Endothelial cell of umbilical vein (primary cell): ENCODE results near the gene MISP. TPM values are rescaled to one million over a fixed set of nuclear protein-coding genes. Genes with fewer than 3 reads are reported as not detected.

ENCODE experiments used
- BruUV-seq: library from RNA; stranded (reverse); fragments of 400-500 nt; replicated peaks from 2 replicates; lab custom pipeline; 2021; lab: Mats Ljungman, UMichigan
- CTCF ChIA-PET: fragments of 300-600, 350-600 bp; sonication (Branson Sonifier 250); formaldehyde crosslinking; loops from one replicate; lab custom pipeline; 2021; ENCODE audit warnings: antibody characterized with exemption, inconsistent platforms; lab: Charles Lee
- POLR2A ChIA-PET: fragments of 300-600, 350-600 bp; sonication (Branson Sonifier 250); formaldehyde crosslinking; loops from one replicate; lab custom pipeline; 2021; ENCODE audit warnings: antibody characterized with exemption, inconsistent platforms; lab: Charles Lee
- DNase-seq: peaks from one replicate; pipeline ENCODE4 v3.0.0-alpha.2; 2011; ENCODE audit warnings: low read depth, low spot score
- FAIRE-seq: peaks from 2 replicates; lab custom pipeline; 2011; peaks lifted over from hg19 to GRCh38; lab: Jason Lieb, UNC
- H2AFZ ChIP-seq: 2 replicates; pipeline ENCODE4 v1.6.0; 2012; ENCODE audit warnings: low read depth, low read length, control low read depth, inconsistent platforms
- H3K27ac ChIP-seq: 2 replicates; pipeline ENCODE4 v1.5.1; 2011; ENCODE audit warnings: low read depth, mild to moderate bottlenecking, control low read depth, low read length, moderate library complexity; ENCODE audit not compliant: insufficient read depth
- H3K27me3 ChIP-seq, 2 experiments: 2 replicates each; pipeline versions ENCODE4 v1.6.0 to v1.6.1; 2011; ENCODE audit warnings: low read length in 2 of 2, mixed read lengths in 1 of 2; ENCODE audit not compliant: control insufficient read depth in 2 of 2, insufficient read depth in 2 of 2
- H3K36me3 ChIP-seq, 2 experiments: 2 replicates in 1 of 2; 3 replicates in 1 of 2; pipeline ENCODE4 v1.5.1; 2011; ENCODE audit warnings: low read length in 2 of 2, mild to moderate bottlenecking in 1 of 2, moderate library complexity in 1 of 2; ENCODE audit not compliant: control insufficient read depth in 2 of 2, insufficient read depth in 2 of 2; ENCODE audit errors: extremely low read depth in 1 of 2
- H3K4me1 ChIP-seq: 3 replicates; pipeline ENCODE4 v1.5.1; 2011; ENCODE audit warnings: mild to moderate bottlenecking, low read length; ENCODE audit not compliant: control insufficient read depth, insufficient read depth; ENCODE audit errors: extremely low read depth
- H3K4me2 ChIP-seq: 2 replicates; pipeline ENCODE4 v1.6.1; 2011; ENCODE audit warnings: low read length, control low read depth, mixed read lengths; ENCODE audit not compliant: insufficient read depth
- H3K4me3 ChIP-seq, 3 experiments: fragments of 200-600 bp in 1 of 3; sonication (generic), shearing (Covaris generic) in 1 of 3; replicated peaks in 1 of 3; 2 replicates each; pipeline ENCODE4 v1.5.1; 2011 to 2016; ENCODE audit warnings: control low read depth in 3 of 3, low read length in 3 of 3, mild to moderate bottlenecking in 2 of 3, inconsistent platforms in 1 of 3, low read depth in 1 of 3, moderate library complexity in 1 of 3; ENCODE audit not compliant: insufficient read depth in 1 of 3
- H3K79me2 ChIP-seq: 2 replicates; pipeline ENCODE4 v1.6.0; 2012; ENCODE audit warnings: low read length, inconsistent platforms; ENCODE audit not compliant: control insufficient read depth, insufficient read depth
- H3K9ac ChIP-seq: replicated peaks from 2 replicates; pipeline ENCODE3; 2011; ENCODE audit warnings: low read length, control low read depth; ENCODE audit not compliant: insufficient read depth; ENCODE audit errors: extremely low read depth
- H3K9me1 ChIP-seq: replicated peaks from 3 replicates; pipeline ENCODE4 v1.6.0; 2011; ENCODE audit warnings: mild to moderate bottlenecking, low read length; ENCODE audit not compliant: control insufficient read depth, insufficient read depth; ENCODE audit errors: extremely low read depth
- H3K9me3 ChIP-seq: replicated peaks from 2 replicates; pipeline ENCODE4 v1.5.1; 2012; ENCODE audit warnings: low read length, inconsistent platforms; ENCODE audit not compliant: control insufficient read depth, insufficient read depth
- H4K20me1 ChIP-seq: replicated peaks from 2 replicates; pipeline ENCODE3; 2011; ENCODE audit warnings: mild to moderate bottlenecking, low read length; ENCODE audit not compliant: control insufficient read depth, insufficient read depth; ENCODE audit errors: extremely low read depth
- EZH2 ChIP-seq: IDR thresholded peaks from 2 replicates; pipeline ENCODE4 v1.6.1; 2012; ENCODE audit warnings: borderline replicate concordance, low read depth, mild to moderate bottlenecking, moderate library complexity, low read length, inconsistent platforms; ENCODE audit not compliant: severe bottlenecking
- FOS ChIP-seq: IDR thresholded peaks from 2 replicates; pipeline ENCODE4 v1.6.1; 2011; ENCODE audit warnings: mild to moderate bottlenecking, low read length, moderate library complexity, borderline replicate concordance; ENCODE audit not compliant: insufficient read depth
- GATA2 ChIP-seq: IDR thresholded peaks from 2 replicates; pipeline ENCODE4 v1.7.0; 2011; ENCODE audit warnings: low read depth, mild to moderate bottlenecking, moderate library complexity, mixed read lengths, low read length; ENCODE audit not compliant: insufficient read length, insufficient read depth
- JUN ChIP-seq: IDR thresholded peaks from 2 replicates; pipeline ENCODE4 v1.6.1; 2011; ENCODE audit warnings: borderline replicate concordance, low read depth; ENCODE audit not compliant: insufficient read length, insufficient read depth
- MYC ChIP-seq: IDR thresholded peaks from one replicate; pipeline ENCODE4 v1.6.1; 2011; ENCODE audit warnings: mild to moderate bottlenecking, low read depth, low read length
- POLR2A ChIP-seq: IDR thresholded peaks from 2 replicates; pipeline ENCODE4 v1.6.1; 2012; ENCODE audit warnings: low read depth, mild to moderate bottlenecking, control low read depth, low read length
- POLR2AphosphoS5 ChIP-seq: IDR thresholded peaks from 2 replicates; pipeline ENCODE4 v1.6.1; 2012; ENCODE audit warnings: low read depth, mild to moderate bottlenecking, control low read depth, low read length, moderate library complexity; ENCODE audit not compliant: insufficient read depth
- dilution Hi-C: fragments of 300-500 bp; cut with MboI; formaldehyde crosslinking; loops from one replicate; pipeline ENCODE4 v1.15.0; 2019; ENCODE audit warnings: low sequenced_read_pairs; ENCODE audit not compliant: extremely low pct_ligation_motif_present
- intact Hi-C: fragments of 100-400 bp; cut with micrococcal nuclease; formaldehyde crosslinking; loops from one replicate; pipeline ENCODE4 v1.10.0; 2022
- polyA plus RNA-seq, 4 experiments: library from polyadenylated mRNA; depleted of rRNA in 3 of 4; stranded (reverse) in 3 of 4; unstranded in 1 of 4; fragments of >200 nt; gene quantifications; 2 replicates each; pipeline versions ENCODE4 v1.2.1 to v1.2.3, GENCODE V29; 2011 to 2012; ENCODE audit warnings: missing spikeins in 1 of 4
- total RNA-seq: library from RNA; stranded (reverse); gene quantifications from 2 replicates; pipeline ENCODE4 v1.2.3, GENCODE V29; 2021
- TF ChIP-seq, protein P1 (sequence below), 2 donors: IDR thresholded peaks; 1 replicate in 1 of 2; 2 replicates in 1 of 2; pipeline ENCODE4 v1.5.1; 2011; ENCODE audit warnings: low read length in 2 of 2, mild to moderate bottlenecking in 2 of 2, moderate library complexity in 2 of 2, control low read depth in 1 of 2, inconsistent platforms in 1 of 2, low read depth in 1 of 2; ENCODE audit not compliant: insufficient read depth in 1 of 2; ENCODE audit errors: extremely low read depth in 1 of 2
- TF ChIP-seq, protein P2 (sequence below): IDR thresholded peaks from 2 replicates; pipeline ENCODE4 v1.6.1; 2011; ENCODE audit not compliant: insufficient read depth, insufficient read length

MISP gene
- total and polyA plus RNA-seq, 2 donors (not counting 3 experiments of a cell fraction or from before 2014, with no cell fraction given): not detected

DNA sequence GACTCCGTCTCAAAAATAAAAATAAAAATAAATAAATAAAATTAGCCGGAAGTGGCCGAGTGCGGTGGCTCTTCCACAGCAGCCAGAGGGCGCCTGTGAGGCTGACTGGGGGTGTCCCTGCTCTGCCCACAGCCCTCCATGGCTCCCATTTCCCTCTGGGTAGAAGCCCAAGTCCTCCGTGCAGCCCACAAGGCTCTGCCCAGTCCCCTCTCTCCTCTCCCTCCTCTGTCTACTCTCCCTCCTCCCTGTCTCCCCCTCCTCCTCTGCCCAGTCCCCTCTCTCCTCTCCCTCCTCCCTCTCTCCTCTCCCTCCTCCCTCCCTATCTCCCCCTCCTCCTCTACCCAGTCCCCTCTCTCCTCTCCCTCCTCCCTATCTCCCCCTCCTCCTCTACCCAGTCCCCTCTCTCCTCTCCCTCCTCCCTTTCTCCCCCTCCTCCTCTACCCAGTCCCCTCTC, 20.4 kb downstream of the MISP start:
- Histone ChIP-seq H3K4me2 (no peak overlapping the region), H3K9me3 (no peaks in the 10 kb centered on the region), H3K79me2 (no peaks in the 10 kb centered on the region), H4K20me1 (no peaks in the 10 kb centered on the region), H3K4me3 (no peak overlapping the region), H3K27ac (no peak overlapping the region), H3K9me1 (no peaks in the 10 kb centered on the region), H2AFZ (no peak overlapping the region), H3K4me1 (no peaks in the 10 kb centered on the region), H3K27me3 (no peaks in the 10 kb centered on the region), H3K9ac (no peak overlapping the region), H3K36me3 (no peaks in the 10 kb centered on the region)
- TF ChIP-seq EZH2: no peak
- TF ChIP-seq, protein P1, sequence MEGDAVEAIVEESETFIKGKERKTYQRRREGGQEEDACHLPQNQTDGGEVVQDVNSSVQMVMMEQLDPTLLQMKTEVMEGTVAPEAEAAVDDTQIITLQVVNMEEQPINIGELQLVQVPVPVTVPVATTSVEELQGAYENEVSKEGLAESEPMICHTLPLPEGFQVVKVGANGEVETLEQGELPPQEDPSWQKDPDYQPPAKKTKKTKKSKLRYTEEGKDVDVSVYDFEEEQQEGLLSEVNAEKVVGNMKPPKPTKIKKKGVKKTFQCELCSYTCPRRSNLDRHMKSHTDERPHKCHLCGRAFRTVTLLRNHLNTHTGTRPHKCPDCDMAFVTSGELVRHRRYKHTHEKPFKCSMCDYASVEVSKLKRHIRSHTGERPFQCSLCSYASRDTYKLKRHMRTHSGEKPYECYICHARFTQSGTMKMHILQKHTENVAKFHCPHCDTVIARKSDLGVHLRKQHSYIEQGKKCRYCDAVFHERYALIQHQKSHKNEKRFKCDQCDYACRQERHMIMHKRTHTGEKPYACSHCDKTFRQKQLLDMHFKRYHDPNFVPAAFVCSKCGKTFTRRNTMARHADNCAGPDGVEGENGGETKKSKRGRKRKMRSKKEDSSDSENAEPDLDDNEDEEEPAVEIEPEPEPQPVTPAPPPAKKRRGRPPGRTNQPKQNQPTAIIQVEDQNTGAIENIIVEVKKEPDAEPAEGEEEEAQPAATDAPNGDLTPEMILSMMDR (IDR thresholded peaks at IDR 0.05; ENCODE audit: extremely low read depth in 1 of 2, insufficient read depth in 1 of 2, low read depth in 1 of 2, low read length in 2 of 2): peak; percentile 52 to 71
- dilution Hi-C loops: no loop called here
- ChIA-PET CTCF (interaction anchor here (1.5 to 3.1 kb wide), 8 partner anchors 18 to 213 kb away, joined by 3 to 32 read pairs (median 7); partner anchors contain the start of gene WDR18), POLR2A (no interaction called here)
- DNase-seq (peak; percentile 49), FAIRE-seq (no peak)
- intact Hi-C loops: loop anchor here (1.0 to 2.0 kb wide), 5 partner anchors 11 to 211 kb away; partner anchors contain the start of gene R3HDM4
- no TSS peak for BruUV-seq

DNA sequence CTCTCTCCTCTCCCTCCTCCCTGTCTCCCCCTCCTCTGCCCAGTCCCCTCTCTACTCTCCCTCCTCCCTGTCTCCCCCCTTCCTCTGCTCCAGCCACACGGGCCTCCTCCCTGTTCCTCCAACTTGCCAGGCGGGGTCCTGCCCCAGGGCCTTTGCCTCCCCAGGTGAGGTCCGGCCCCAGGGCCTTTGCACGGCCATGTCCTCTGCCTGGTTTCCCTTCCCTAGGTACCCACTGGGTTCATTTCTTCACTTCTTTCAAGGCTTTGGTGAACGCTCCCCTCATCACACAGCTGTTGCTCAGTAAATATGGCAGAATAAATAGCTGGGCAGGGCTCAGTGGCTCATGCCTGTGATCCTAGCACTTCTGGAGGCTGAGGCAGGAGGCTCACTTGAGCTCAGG, 21.2 kb downstream of the MISP start:
- H4K20me1 ChIP-seq: no peaks in the 10 kb centered on the region
- no peak overlapping the region for H3K9ac ChIP-seq
- ChIA-PET CTCF (interaction anchor here (0.9 to 1.6 kb wide), 4 partner anchors 28 to 212 kb away, joined by 3 to 4 read pairs (median 4); partner anchors contain the start of gene WDR18), POLR2A (no interaction called here)
- no peaks in the 10 kb centered on the region for H3K27me3 ChIP-seq
- no peaks in the 10 kb centered on the region for H3K9me1 ChIP-seq
- FAIRE-seq (no peak), DNase-seq (no peak)
- H3K9me3 ChIP-seq: no peaks in the 10 kb centered on the region
- BruUV-seq: no TSS peak
- H2AFZ ChIP-seq: no peak overlapping the region
- dilution Hi-C loops (no loop called here), intact Hi-C loops (no loop called here)
- no peaks in the 10 kb centered on the region for H3K79me2 ChIP-seq
- H3K36me3 ChIP-seq: no peaks in the 10 kb centered on the region
- no peaks in the 10 kb centered on the region for H3K4me1 ChIP-seq
- no peak overlapping the region for H3K4me3 ChIP-seq
- no peak for TF ChIP-seq MYC
- no peak for TF ChIP-seq JUN
- TF ChIP-seq FOS: no peak
- TF ChIP-seq, protein P1 (IDR thresholded peaks at IDR 0.05; ENCODE audit: extremely low read depth in 1 of 2, insufficient read depth in 1 of 2, low read depth in 1 of 2, low read length in 2 of 2): no peak
- TF ChIP-seq POLR2A: no peak
- no peak for TF ChIP-seq GATA2
- no peak for TF ChIP-seq EZH2
- no peak for TF ChIP-seq POLR2AphosphoS5
- TF ChIP-seq, protein P2, sequence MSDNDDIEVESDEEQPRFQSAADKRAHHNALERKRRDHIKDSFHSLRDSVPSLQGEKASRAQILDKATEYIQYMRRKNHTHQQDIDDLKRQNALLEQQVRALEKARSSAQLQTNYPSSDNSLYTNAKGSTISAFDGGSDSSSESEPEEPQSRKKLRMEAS: no peak
- no peak overlapping the region for H3K27ac ChIP-seq
- no peak overlapping the region for H3K4me2 ChIP-seq
